ENCODE measurements around the gene ZCCHC7. TPM values are rescaled to one million over a fixed set of nuclear protein-coding genes. Genes with fewer than 3 reads are reported as not detected.
"Not testable (repeated sequence)": the region's sequence is repeated elsewhere in the genome, so short reads cannot be mapped to it uniquely, and the experiment has no call there.

The ZCCHC7 gene
- total and polyA plus RNA-seq, 4 donors: 7.7 to 28.0 (median 12.6) TPM

GRCh38 chr9:37289631-37290030, 169.3 kb downstream of the ZCCHC7 start:
- no peak for ATAC-seq (ENCODE audit: insufficient read depth, low FRiP score)
- peaks cover 0 to 3% (median 0%) of the 10 kb centered on the region in 4 donors for H3K36me3 ChIP-seq (ENCODE audit: control insufficient read depth in 4 of 4, insufficient read depth in 4 of 4, low read length in 4 of 4)
- no peak overlapping the region for H3K4me3 ChIP-seq
- WGBS, 2 donors: 92 to 93% methylated on average over 4 of the region's 4 CpGs
- DNase-seq: no peak
- no peak overlapping the region for H3K27ac ChIP-seq (ENCODE audit: low read depth in 1 of 2, low read length in 1 of 2)
- no peak for TF ChIP-seq CTCF (IDR thresholded peaks at IDR 0.05; ENCODE audit: control extremely low read depth, extremely low read depth)
- H3K4me1 ChIP-seq (ENCODE audit: control insufficient read depth in 5 of 5, insufficient read depth in 5 of 5, low read length in 5 of 5): peaks cover 0 to 18% (median 3%) of the 10 kb centered on the region in 5 donors
- no peak overlapping the region for H3K9ac ChIP-seq (ENCODE audit: insufficient read depth in 1 of 2, low read length in 2 of 2)
- H3K9me3 ChIP-seq (ENCODE audit: control insufficient read depth in 4 of 4, insufficient read depth in 3 of 4, low read length in 3 of 4): no peaks in the 10 kb centered on the region
- H3K27me3 ChIP-seq (ENCODE audit: control insufficient read depth in 3 of 3, insufficient read depth in 3 of 3, low read length in 2 of 3): no peaks in the 10 kb centered on the region

- no peak overlapping the region for H3K4me3 ChIP-seq
- no peak overlapping the region for H3K27ac ChIP-seq (ENCODE audit: low read depth in 1 of 2, low read length in 1 of 2)
- H3K9me3 ChIP-seq (ENCODE audit: control insufficient read depth in 4 of 4, insufficient read depth in 3 of 4, low read length in 3 of 4): no peaks in the 10 kb centered on the region
- WGBS, 2 donors: 92 to 93% methylated on average over 7 of the region's 7 CpGs
- peaks cover 0 to 18% (median 3%) of the 10 kb centered on the region in 5 donors for H3K4me1 ChIP-seq (ENCODE audit: control insufficient read depth in 5 of 5, insufficient read depth in 5 of 5, low read length in 5 of 5)
- ATAC-seq (ENCODE audit: insufficient read depth, low FRiP score) (no peak), DNase-seq (peak in 1 of 3 donors; percentile 9)
- H3K36me3 ChIP-seq (ENCODE audit: control insufficient read depth in 4 of 4, insufficient read depth in 4 of 4, low read length in 4 of 4): peaks cover 0 to 3% (median 0%) of the 10 kb centered on the region in 4 donors
- no peak for TF ChIP-seq CTCF (IDR thresholded peaks at IDR 0.05; ENCODE audit: control extremely low read depth, extremely low read depth)
- no peaks in the 10 kb centered on the region for H3K27me3 ChIP-seq (ENCODE audit: control insufficient read depth in 3 of 3, insufficient read depth in 3 of 3, low read length in 2 of 3)
- no peak overlapping the region for H3K9ac ChIP-seq (ENCODE audit: insufficient read depth in 1 of 2, low read length in 2 of 2)
These were observed 170.1 kb downstream of the ZCCHC7 start for GRCh38 chr9:37290366-37290939.

- Histone ChIP-seq H3K9me3 (ENCODE audit: control insufficient read depth in 4 of 4, insufficient read depth in 3 of 4, low read length in 3 of 4) (no peaks in the 10 kb centered on the region), H3K4me3 (no peak overlapping the region), H3K27ac (ENCODE audit: low read depth in 1 of 2, low read length in 1 of 2) (no peak overlapping the region), H3K4me1 (ENCODE audit: control insufficient read depth in 5 of 5, insufficient read depth in 5 of 5, low read length in 5 of 5) (peaks cover 0 to 18% (median 3%) of the 10 kb centered on the region in 5 donors), H3K36me3 (ENCODE audit: control insufficient read depth in 4 of 4, insufficient read depth in 4 of 4, low read length in 4 of 4) (peaks cover 0 to 3% (median 0%) of the 10 kb centered on the region in 4 donors), H3K9ac (ENCODE audit: insufficient read depth in 1 of 2, low read length in 2 of 2) (no peak overlapping the region), H3K27me3 (ENCODE audit: control insufficient read depth in 3 of 3, insufficient read depth in 3 of 3, low read length in 2 of 3) (no peaks in the 10 kb centered on the region)
- no peak for ATAC-seq (ENCODE audit: insufficient read depth, low FRiP score)
- no peak for TF ChIP-seq CTCF (IDR thresholded peaks at IDR 0.05; ENCODE audit: control extremely low read depth, extremely low read depth)
- DNase-seq: no peak
- WGBS, 2 donors: 35 to 68% methylated on average over 2 of the region's 2 CpGs
These were observed 170.6 kb downstream of the ZCCHC7 start for GRCh38 chr9:37290940-37291485.

- H3K27ac ChIP-seq (ENCODE audit: low read depth in 1 of 2, low read length in 1 of 2); H3K9ac ChIP-seq (ENCODE audit: insufficient read depth in 1 of 2, low read length in 2 of 2); ATAC-seq (ENCODE audit: insufficient read depth, low FRiP score); H3K27me3 ChIP-seq (ENCODE audit: control insufficient read depth in 3 of 3, insufficient read depth in 3 of 3, low read length in 2 of 3); H3K4me3 ChIP-seq; H3K36me3 ChIP-seq (ENCODE audit: control insufficient read depth in 4 of 4, insufficient read depth in 4 of 4, low read length in 4 of 4); DNase-seq; H3K9me3 ChIP-seq (ENCODE audit: control insufficient read depth in 4 of 4, insufficient read depth in 3 of 4, low read length in 3 of 4): not testable (repeated sequence)
- 97 to 98% methylated on average over 10 of the region's 10 CpGs for whole genome bisulfite sequencing, 2 donors
- H3K4me1 ChIP-seq (ENCODE audit: control insufficient read depth in 5 of 5, insufficient read depth in 5 of 5, low read length in 5 of 5): peaks cover 0 to 18% (median 3%) of the 10 kb centered on the region in 5 donors
These were observed 171.4 kb downstream of the ZCCHC7 start for GRCh38 chr9:37291612-37292238.

Measured in lung (tissue), 12 donors.